DMS 273 (cell line): ENCODE results near the gene KRTAP19-1.

ENCODE experiments used
- DNase-seq: peaks from one replicate; lab custom pipeline; 2025; ENCODE audit not compliant: unreplicated experiment; lab: John Stamatoyannopoulos, UW

KRTAP19-1 gene

GRCh38 chr21:30430170-30430655 lies 50.0 kb downstream of the KRTAP19-1 start, which contains the start of gene KRTAP13-4:
Gene KRTAP13-4 (plus strand): TSS chr21:30430220. CDS start chr21:30430276, 56 bp downstream.
- DNase-seq = no peak
